Head of caudate nucleus (tissue), 42 donors: Measurements from ENCODE around the gene LTO1.
"Not testable (repeated sequence)": the region's sequence is repeated elsewhere in the genome, so short reads cannot be mapped to it uniquely, and the experiment has no call there.

ENCODE experiments used
- DNase-seq, 42 donors: peaks; one replicate each; pipeline versions ENCODE4 v3.0.0 to v3.0.0-alpha.2; 2020 to 2021; ENCODE audit warnings: mixed read lengths in 7 of 42
- intact Hi-C: fragments of 100-400 bp; cut with DNase I; formaldehyde crosslinking; loops from one replicate; pipeline ENCODE4 v1.15.0; 2022

The LTO1 gene

DNA sequence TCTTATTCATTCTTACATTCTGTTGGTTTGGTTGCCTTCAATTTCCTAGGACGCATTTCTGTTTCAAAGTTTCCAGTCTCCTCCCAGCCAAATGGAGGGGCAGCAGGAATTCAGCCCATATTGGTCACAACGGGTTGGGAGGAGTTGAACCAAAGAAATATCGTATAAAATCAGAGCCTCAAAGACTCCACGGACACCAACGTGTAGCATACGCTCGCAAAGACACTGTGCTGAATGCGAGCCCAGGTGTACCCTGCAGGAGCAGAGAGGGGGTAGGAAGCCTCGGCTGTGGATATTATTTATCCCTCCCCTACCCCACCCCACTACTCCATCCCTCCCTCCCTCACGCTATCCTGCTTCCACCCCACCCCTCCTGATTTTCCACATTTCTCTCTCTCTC lies 49.7 kb downstream of the LTO1 start:
- intact Hi-C loops: no loop called here

DNA sequence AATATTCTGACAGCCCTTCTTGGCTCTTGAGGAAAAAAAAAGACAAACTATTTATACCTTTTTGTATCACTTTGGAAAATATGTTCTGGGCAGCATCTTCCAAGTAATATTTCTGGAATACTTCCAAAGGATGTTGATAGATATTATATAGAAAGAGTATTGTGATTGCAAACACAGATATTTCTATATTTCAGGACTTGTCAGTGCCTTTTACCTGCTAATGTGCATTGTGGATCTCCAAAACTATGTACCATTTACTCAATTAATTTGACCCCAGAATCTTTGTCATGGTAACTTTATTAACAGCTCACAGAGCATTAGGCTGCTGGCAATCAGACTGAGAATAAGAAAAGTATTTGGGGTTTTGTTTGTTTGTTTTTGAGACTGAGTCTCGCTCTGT lies 50.9 kb downstream of the LTO1 start:
- intact Hi-C loops: no loop called here
- DNase-seq: no peak

More for the DNA sequence above, 49.7 kb downstream of the LTO1 start:
- no peak for DNase-seq

DNA sequence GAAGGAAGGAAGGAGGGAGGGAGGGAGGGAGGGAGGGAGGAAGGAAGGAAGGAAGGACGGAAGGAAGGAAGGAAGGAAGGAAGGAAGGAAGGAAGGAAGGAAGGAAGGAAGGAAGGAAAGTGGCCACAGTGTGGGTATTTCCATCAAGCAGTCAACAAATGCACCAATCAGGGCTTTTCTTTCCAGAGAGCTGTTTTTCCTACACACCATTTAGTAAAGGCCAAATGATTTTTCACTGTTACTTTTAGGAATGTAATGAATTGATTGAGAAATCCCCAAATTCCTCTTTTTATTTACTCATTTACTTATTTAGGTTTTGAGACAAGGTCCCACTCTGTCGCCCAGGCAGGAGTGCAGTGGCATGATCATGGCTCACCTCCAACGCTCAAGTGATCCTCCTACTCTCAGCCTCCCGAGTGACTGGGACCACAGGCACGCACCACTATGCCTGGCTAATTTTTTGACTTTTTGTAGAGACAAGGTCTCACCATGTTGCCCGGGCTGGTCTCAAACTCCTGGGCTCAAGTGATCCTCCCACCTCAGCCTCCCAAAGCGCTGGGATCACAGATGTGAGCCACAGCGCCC lies 53.0 kb downstream of the LTO1 start:
- intact Hi-C loops, DNase-seq: not testable (repeated sequence)

DNA sequence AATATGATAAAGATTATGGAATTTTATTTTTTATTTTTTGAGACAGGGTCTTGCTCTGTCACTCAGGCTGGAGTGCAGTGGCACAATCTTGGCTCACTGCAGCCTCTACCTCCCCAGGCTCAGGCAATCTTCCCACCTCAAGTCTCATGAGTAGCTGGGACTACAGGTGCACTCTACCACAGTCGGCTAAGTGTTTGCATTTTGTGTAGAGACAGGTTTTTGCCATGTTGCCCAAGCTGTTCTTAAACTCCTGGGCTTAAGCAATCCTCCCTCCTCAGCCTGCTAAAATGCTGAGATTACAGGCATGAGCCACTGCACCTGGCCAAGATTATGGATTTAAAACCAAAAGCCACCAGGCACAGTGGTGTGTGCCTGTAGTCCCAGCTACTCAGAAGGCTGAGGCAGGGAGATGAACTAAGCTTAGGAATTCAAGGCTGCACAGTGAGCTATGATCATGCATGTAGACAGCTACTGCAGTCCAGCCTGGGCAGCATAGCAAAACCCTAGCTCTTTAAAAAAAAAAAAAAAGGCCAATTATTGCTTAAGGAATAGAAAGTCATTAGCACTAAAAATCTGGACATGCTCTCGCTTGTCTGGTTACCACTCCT lies 54.4 kb downstream of the LTO1 start:
- no peak for DNase-seq
- intact Hi-C loops: no loop called here

DNA sequence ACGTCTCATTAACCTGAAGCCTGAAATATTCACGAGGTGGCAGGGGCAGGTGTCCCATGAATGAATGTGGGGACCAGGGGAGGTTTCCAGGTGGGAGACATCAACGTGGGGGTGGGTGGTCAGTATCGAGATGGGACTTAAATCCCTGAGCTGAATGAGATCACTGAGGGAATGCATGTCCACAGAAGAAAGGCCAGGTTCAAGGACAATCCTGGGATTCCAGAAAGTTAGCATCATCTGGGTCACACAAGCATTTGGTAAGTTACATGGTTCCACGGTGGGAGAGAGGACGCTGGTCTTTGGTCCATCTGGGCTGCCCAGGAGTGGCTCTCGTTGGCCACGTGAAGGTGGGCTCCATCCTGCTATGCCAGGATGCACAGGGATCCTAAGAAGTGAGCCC lies 56.9 kb downstream of the LTO1 start:
- peak in 2 of 42 donors; percentile 7 to 23 for DNase-seq
- intact Hi-C loops: no loop called here

DNA sequence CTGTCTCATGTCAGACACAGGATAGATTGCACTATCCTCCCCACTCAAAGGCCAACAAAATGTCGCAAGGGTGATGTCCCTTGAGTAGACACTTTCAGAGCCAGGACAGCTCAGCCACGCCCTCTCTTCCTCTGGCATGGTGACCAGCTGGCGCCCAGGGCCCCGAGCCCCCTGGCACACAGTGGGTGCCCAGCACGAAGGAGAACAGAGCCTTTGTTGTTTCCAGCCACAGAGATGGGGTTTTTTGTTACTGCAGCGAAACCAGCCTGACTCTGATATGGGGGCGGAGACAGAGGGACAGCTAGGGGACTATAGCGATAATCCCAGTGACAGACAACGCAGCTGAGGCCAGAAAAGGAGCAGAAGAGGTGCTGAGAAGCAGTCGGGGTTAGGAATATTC lies 57.5 kb downstream of the LTO1 start:
- peak in 1 of 42 donors; percentile 6 for DNase-seq

DNA sequence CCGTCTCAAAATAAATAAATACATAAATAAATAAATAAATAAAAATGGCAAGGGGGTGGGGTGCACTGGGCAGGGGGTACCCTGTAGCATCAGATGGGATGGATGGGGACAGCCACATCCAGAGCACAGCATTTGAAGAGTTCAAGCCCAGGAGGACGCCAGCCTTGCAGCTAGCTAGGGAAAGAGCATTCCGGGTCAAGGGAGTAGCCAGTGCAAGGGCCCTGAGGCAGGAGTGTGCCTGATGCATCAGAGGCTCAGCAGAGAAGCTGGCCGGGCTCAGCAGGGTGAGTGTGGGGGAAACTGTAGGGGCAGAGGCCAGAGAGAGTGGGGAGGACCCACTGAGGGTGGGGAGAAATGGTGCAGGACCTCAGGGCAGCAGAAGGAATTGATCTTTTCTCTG lies 57.9 kb downstream of the LTO1 start:
- DNase-seq: peak in 2 of 42 donors; percentile 1 to 16
- intact Hi-C loops: no loop called here

More for the DNA sequence above, 57.5 kb downstream of the LTO1 start:
- intact Hi-C loops: no loop called here
